Heart left ventricle (tissue), 16 donors: ENCODE measurements around the gene LAMC3. TPM values are rescaled to one million over a fixed set of nuclear protein-coding genes. Genes with fewer than 3 reads are reported as not detected.
"Not testable (repeated sequence)": the region's sequence is repeated elsewhere in the genome, so short reads cannot be mapped to it uniquely, and the experiment has no call there.

Experiments
- ATAC-seq, 4 donors: fragments of 200-7000 bp; cut with Tn5 transposase; one replicate each; pipeline ENCODE4 v1.9.1; 2020 to 2022; ENCODE audit warnings: moderate library complexity in 4 of 4, mild to moderate bottlenecking in 3 of 4, moderate number of reproducible peaks in 1 of 4
- DNase-seq, 5 donors: peaks; one replicate each; pipeline ENCODE4 v3.0.0-alpha.2; 2020
- H3K27ac ChIP-seq, 12 donors: fragments of 200-600 bp; sonication (generic) in 4 of 12; one replicate each; pipeline versions ENCODE4 v1.5.0 to v1.8.0; 2016 to 2022; ENCODE audit warnings: mild to moderate bottlenecking in 2 of 12
- H3K27me3 ChIP-seq, 9 donors: fragments of 200-600 bp; sonication (generic) in 2 of 9; one replicate each; pipeline versions ENCODE4 v1.5.1 to v1.8.0; 2016 to 2022; ENCODE audit warnings: mild to moderate bottlenecking in 3 of 9
- H3K36me3 ChIP-seq, 9 donors: fragments of 200-600 bp; sonication (generic) in 2 of 9; one replicate each; pipeline versions ENCODE4 v1.5.0 to v1.8.0; 2018 to 2022; ENCODE audit warnings: mild to moderate bottlenecking in 2 of 9
- H3K4me1 ChIP-seq, 12 donors: fragments of 200-600 bp; sonication (generic) in 4 of 12; one replicate each; pipeline versions ENCODE4 v1.5.0 to v1.8.0; 2016 to 2022; ENCODE audit warnings: mild to moderate bottlenecking in 3 of 12
- H3K4me3 ChIP-seq, 12 donors: fragments of 200-600 bp; sonication (generic) in 4 of 12; one replicate each; pipeline versions ENCODE4 v1.5.0 to v1.8.0; 2017 to 2022; ENCODE audit warnings: mild to moderate bottlenecking in 9 of 12, moderate library complexity in 4 of 12
- H3K9me3 ChIP-seq, 12 donors: fragments of 200-600 bp; sonication (generic) in 4 of 12; one replicate each; pipeline versions ENCODE4 v1.5.0 to v1.8.0; 2016 to 2022; ENCODE audit warnings: mild to moderate bottlenecking in 1 of 12
- CTCF ChIP-seq, 12 donors: fragments of 200-600 bp; sonication (generic) in 4 of 12; IDR thresholded peaks; one replicate each; pipeline versions ENCODE4 v1.5.0 to v1.8.0; 2018 to 2022; ENCODE audit warnings: antibody characterized with exemption in 12 of 12, mild to moderate bottlenecking in 5 of 12
- POLR2A ChIP-seq, 2 donors: fragments of 450-650 bp; IDR thresholded peaks; one replicate each; pipeline ENCODE4 v1.6.1; 2017; ENCODE audit warnings: antibody characterized with exemption in 2 of 2, mild to moderate bottlenecking in 2 of 2, moderate library complexity in 2 of 2
- WGBS, 4 donors: extraction: QIAGEN DNeasy Blood & Tissue Kit in 2 of 4; methylation state at CpG; one replicate each; pipeline versions ENCODE4 v1.1.5 to v1.1.7; 2013 to 2018; 5-methylcytosine and 5-hydroxymethylcytosine counted together
- intact Hi-C, 10 donors: fragments of 100-400 bp; cut with DNase I; formaldehyde crosslinking; loops; one replicate each; pipeline versions ENCODE4 v1.11.1 to v1.14.2; 2022
- polyA plus RNA-seq, 2 donors: library from polyadenylated mRNA; stranded (reverse); fragments of 200-250 nt; gene quantifications; one replicate each; pipeline ENCODE4 v1.2.3, GENCODE V29; 2013
- total RNA-seq, 9 donors: library from RNA; depleted of rRNA in 2 of 9; stranded (reverse); fragments of >200 nt in 2 of 9; fragmentation: NEBNext Ultra II Directional in 3 of 9; extraction: Animal tissue kit (Norgen Biotek cat#: 25700) in 3 of 9; gene quantifications; one replicate each; pipeline versions ENCODE4 v1.1.0 to v1.2.4, GENCODE V29; 2016 to 2023
- donor health status: ischemic (EF 13 %, LVEDD 7.1; RV severe dilation, severe dysfunction).
- donor health status: healthy with polysubstance abuse.
- donor health status: DM: no; HTN: yes; CAD: no.
- donor health status: DM: no; HTN: no; CAD: no.
- donor health status: ischemic (EF 25% LVEDD 6.9; RV normal size, moderate dysfunction).
- donor health status: ischemic (EF 25% LVEDD 5.7; RV mildly dilated, moderate dysfunction).
- donor health status: healthy.
- donor health status: DM: yes; HTN: yes; CAD: no.
- donor health status: ischemic (EF 35%, LVEDD 5.7; RV mildly dilated, moderate dysfunction).
- donor health status: nonischemic (EF 11% LVEDD 7.7; RV severe dilation, severe dysfunction).
- donor health status: DM: yes; HTN: yes; CAD: no.
- donor health status: PGD.
- donor health status: ischemic (EF 29% LVEDD 5.4; RV normal size, mild dysfunction).
- donor health status: nonischemic (EF 23%, LVEDD 6.1; RV moderate dilation, normal function).

The LAMC3 gene
- total and polyA plus RNA-seq, 11 donors: 0.11 to 1.8 (median 0.67) TPM

- ATAC-seq (peak in 3 of 4 donors; percentile 4 to 21 (median 10)), DNase-seq (peak in 1 of 5 donors; percentile 43)
- H3K27ac ChIP-seq: no peak overlapping the region
- peaks cover 0 to 13% (median 0%) of the 10 kb centered on the region in 12 donors for H3K4me1 ChIP-seq
- intact Hi-C loops: loop anchor here in 8 of 10 donors (1.0 to 10.0 kb wide), 13 partner anchors 54 to 301 kb away; partner anchors contain the start of gene FIBCD1 (in 1 of the 8)
- H3K9me3 ChIP-seq: no peaks in the 10 kb centered on the region
- H3K27me3 ChIP-seq: peaks cover 0 to 36% (median 6%) of the 10 kb centered on the region in 9 donors
- H3K36me3 ChIP-seq: no peaks in the 10 kb centered on the region
- TF ChIP-seq CTCF (IDR thresholded peaks at IDR 0.05): no peak
- TF ChIP-seq POLR2A (IDR thresholded peaks at IDR 0.05): peak in 1 of 2 donors; percentile 8
- no peak overlapping the region for H3K4me3 ChIP-seq
- WGBS, 4 donors: 62 to 70% (median 67%) methylated on average over 20 to 22 of the region's 22 CpGs
Observed at GRCh38 chr9:130998597-130999244, 10.3 kb upstream of the LAMC3 start.

- ATAC-seq: no peak
- Histone ChIP-seq H3K27me3 (peaks cover 0 to 35% (median 6%) of the 10 kb centered on the region in 9 donors), H3K4me3 (no peak overlapping the region), H3K4me1 (peaks cover 0 to 13% (median 0%) of the 10 kb centered on the region in 12 donors), H3K36me3 (no peaks in the 10 kb centered on the region), H3K9me3 (no peaks in the 10 kb centered on the region), H3K27ac (no peak overlapping the region)
- no peak for DNase-seq
- WGBS, 4 donors: 67 to 83% (median 79%) methylated on average over 3 of the region's 3 CpGs
- TF ChIP-seq POLR2A (IDR thresholded peaks at IDR 0.05) (no peak), CTCF (IDR thresholded peaks at IDR 0.05) (no peak)
- intact Hi-C loops: loop anchor here in 8 of 10 donors (2.0 to 10.0 kb wide), 12 partner anchors 54 to 302 kb away; partner anchors contain the start of gene FIBCD1 (in 1 of the 8)
Observed at GRCh38 chr9:130999245-130999623, 9.7 kb upstream of the LAMC3 start.

GRCh38 chr9:131000526-131000925, 8.4 kb upstream of the LAMC3 start:
- H3K27ac ChIP-seq, ATAC-seq, H3K9me3 ChIP-seq, H3K36me3 ChIP-seq, H3K4me3 ChIP-seq, intact Hi-C loops, H3K4me1 ChIP-seq: not testable (repeated sequence)
- peaks cover 0 to 31% (median 6%) of the 10 kb centered on the region in 9 donors for H3K27me3 ChIP-seq
- 89 to 95% (median 90%) methylated on average over 8 to 9 of the region's 9 CpGs for WGBS, 4 donors
- peak in 1 of 5 donors; percentile 33 for DNase-seq

- Histone ChIP-seq H3K27ac (no peak overlapping the region), H3K9me3 (no peaks in the 10 kb centered on the region), H3K36me3 (no peaks in the 10 kb centered on the region), H3K4me1 (peaks cover 0 to 6% (median 0%) of the 10 kb centered on the region in 12 donors), H3K27me3 (peaks cover 0 to 31% (median 6%) of the 10 kb centered on the region in 9 donors), H3K4me3 (no peak overlapping the region)
- TF ChIP-seq POLR2A (IDR thresholded peaks at IDR 0.05) (no peak), CTCF (IDR thresholded peaks at IDR 0.05) (no peak)
- ATAC-seq (no peak), DNase-seq (peak in 1 of 5 donors; percentile 25)
- WGBS, 4 donors: 59 to 69% (median 66%) methylated on average over 3 of the region's 3 CpGs
- intact Hi-C loops: no loop called here
Observed at GRCh38 chr9:131001021-131001420, 8.0 kb upstream of the LAMC3 start.
